HFF-Myc (cell line): ENCODE results near the gene MSL2.
"Not testable (repeated sequence)": the region's sequence is repeated elsewhere in the genome, so short reads cannot be mapped to it uniquely, and the experiment has no call there.

Experiments used
- DNase-seq: peaks from one replicate; pipeline ENCODE4 v3.0.0-alpha.2; 2011; ENCODE audit warnings: low read depth; ENCODE audit errors: extremely low read depth
- H3K4me3 ChIP-seq: replicated peaks from 2 replicates; pipeline ENCODE4 v1.5.1; 2011; ENCODE audit warnings: low read depth, mild to moderate bottlenecking, control low read depth, low read length
- TF ChIP-seq, protein P1 (sequence below): IDR thresholded peaks from 2 replicates; pipeline ENCODE4 v1.5.1; 2012; ENCODE audit warnings: mild to moderate bottlenecking, low read depth, low read length, control low read depth; ENCODE audit errors: missing control alignments

Gene MSL2

GRCh38 chr3:136232413-136232812 lies 36.3 kb upstream of the MSL2 start:
- H3K4me3 ChIP-seq = no peak overlapping the region
- DNase-seq = no peak
- TF ChIP-seq, protein P1, sequence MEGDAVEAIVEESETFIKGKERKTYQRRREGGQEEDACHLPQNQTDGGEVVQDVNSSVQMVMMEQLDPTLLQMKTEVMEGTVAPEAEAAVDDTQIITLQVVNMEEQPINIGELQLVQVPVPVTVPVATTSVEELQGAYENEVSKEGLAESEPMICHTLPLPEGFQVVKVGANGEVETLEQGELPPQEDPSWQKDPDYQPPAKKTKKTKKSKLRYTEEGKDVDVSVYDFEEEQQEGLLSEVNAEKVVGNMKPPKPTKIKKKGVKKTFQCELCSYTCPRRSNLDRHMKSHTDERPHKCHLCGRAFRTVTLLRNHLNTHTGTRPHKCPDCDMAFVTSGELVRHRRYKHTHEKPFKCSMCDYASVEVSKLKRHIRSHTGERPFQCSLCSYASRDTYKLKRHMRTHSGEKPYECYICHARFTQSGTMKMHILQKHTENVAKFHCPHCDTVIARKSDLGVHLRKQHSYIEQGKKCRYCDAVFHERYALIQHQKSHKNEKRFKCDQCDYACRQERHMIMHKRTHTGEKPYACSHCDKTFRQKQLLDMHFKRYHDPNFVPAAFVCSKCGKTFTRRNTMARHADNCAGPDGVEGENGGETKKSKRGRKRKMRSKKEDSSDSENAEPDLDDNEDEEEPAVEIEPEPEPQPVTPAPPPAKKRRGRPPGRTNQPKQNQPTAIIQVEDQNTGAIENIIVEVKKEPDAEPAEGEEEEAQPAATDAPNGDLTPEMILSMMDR = no peak

GRCh38 chr3:136222746-136223145 lies 26.6 kb upstream of the MSL2 start:
- not testable (repeated sequence) for DNase-seq, H3K4me3 ChIP-seq

GRCh38 chr3:136211547-136211946 lies 15.4 kb upstream of the MSL2 start:
- H3K4me3 ChIP-seq = no peak overlapping the region
- TF ChIP-seq, protein P1 = no peak
- DNase-seq = no peak

- no peak for DNase-seq
Observed at GRCh38 chr3:136209921-136210320, 13.8 kb upstream of the MSL2 start.

DNA sequence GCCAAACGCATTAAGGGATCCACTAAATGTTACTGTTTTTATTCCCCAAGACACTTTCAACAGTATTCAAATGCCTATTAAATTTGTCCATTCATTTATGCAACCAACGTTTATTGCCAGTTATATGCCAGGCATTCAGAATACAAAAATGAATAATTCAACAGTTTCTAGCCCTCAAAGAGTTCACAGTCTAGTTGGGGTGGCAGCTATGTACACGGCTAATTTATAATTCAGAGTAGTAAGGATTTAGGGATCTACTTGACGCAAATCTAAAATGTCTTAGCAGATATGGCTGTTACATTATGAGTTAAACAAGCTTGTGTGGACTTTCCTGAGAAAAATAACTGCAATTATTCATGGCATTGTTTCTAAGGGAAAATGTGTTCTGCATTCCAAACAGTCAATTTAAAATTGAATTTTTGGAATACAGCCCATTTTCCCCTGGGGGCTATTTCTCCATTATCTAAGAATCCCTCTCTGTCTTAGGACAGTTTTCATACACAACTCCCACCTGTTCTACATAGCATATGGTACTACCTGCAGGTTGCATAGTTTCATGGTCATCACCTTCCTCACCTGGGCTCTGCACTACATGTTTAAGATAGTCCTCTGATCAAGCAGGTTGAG lies 11.5 kb upstream of the MSL2 start:
- no peak overlapping the region for H3K4me3 ChIP-seq
- no peak for DNase-seq
- TF ChIP-seq, protein P1 = no peak

More at GRCh38 chr3:136209921-136210320, 13.8 kb upstream of the MSL2 start:
- no peak overlapping the region for H3K4me3 ChIP-seq
- TF ChIP-seq, protein P1 = no peak

DNA sequence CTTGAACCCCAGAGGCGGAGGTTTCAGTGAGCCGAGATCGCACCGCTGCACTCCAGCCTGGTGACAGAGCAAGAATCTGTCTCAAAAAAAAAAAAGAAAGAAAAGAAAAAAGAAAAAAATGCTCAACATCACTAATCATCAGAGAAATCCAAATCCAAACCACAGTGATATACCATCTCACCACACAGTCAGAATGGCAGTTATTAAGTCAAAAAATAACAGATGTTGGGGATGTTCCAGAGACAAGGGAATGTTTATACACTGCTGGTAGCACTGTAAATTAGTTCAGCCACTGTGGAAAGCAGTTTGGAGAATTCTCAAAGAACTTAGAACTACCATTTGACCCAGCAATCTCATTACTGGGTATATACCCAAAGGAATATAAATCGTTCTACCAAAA lies 3.1 kb upstream of the MSL2 start:
- H3K4me3 ChIP-seq, DNase-seq: not testable (repeated sequence)

GRCh38 chr3:136198462-136199078 lies 2.4 kb upstream of the MSL2 start:
- not testable (repeated sequence) for H3K4me3 ChIP-seq, DNase-seq

- TF ChIP-seq, protein P1 = no peak
- DNase-seq = no peak
- peak overlapping the region; percentile 88 for H3K4me3 ChIP-seq
Observed at GRCh38 chr3:136197159-136197793, 1.1 kb upstream of the MSL2 start.
